DND-41 (cell line): ENCODE data around the gene ACSM6.

Experiments used
- CTCF ChIP-seq: IDR thresholded peaks from 2 replicates; pipeline ENCODE4 v1.5.1; 2012; ENCODE audit warnings: borderline replicate concordance, low read length, moderate library complexity, mild to moderate bottlenecking; ENCODE audit not compliant: poor library complexity, severe bottlenecking; ENCODE audit errors: extremely low read depth
- EZH2 ChIP-seq: IDR thresholded peaks from 3 replicates; pipeline ENCODE4 v1.6.1; 2012; ENCODE audit warnings: borderline replicate concordance, low read depth, mild to moderate bottlenecking, moderate library complexity, low read length, inconsistent platforms; ENCODE audit not compliant: severe bottlenecking

DNA sequence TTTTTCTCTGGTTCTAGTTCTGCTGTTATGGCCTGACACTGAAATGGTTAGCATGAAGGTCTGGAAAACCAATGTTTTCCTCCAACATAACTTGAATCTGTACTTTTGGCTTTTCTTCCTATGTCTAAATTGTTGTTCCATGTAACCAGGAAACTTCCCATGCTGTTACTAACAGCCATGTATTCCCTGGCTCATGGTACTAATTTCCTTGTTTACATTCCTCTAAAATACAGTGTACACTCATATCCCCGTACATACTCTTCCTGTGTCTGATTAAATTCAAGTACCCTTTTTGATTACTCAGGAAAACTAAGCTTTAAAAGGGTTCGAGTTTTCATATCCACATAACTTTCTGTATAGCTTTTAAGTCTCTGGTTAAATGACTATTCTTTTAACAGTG lies 12.3 kb upstream of the ACSM6 start:
- TF ChIP-seq CTCF = no peak
- TF ChIP-seq EZH2 = no peak
